ENCODE results near the gene PAX6.

PAX6 gene

DNA sequence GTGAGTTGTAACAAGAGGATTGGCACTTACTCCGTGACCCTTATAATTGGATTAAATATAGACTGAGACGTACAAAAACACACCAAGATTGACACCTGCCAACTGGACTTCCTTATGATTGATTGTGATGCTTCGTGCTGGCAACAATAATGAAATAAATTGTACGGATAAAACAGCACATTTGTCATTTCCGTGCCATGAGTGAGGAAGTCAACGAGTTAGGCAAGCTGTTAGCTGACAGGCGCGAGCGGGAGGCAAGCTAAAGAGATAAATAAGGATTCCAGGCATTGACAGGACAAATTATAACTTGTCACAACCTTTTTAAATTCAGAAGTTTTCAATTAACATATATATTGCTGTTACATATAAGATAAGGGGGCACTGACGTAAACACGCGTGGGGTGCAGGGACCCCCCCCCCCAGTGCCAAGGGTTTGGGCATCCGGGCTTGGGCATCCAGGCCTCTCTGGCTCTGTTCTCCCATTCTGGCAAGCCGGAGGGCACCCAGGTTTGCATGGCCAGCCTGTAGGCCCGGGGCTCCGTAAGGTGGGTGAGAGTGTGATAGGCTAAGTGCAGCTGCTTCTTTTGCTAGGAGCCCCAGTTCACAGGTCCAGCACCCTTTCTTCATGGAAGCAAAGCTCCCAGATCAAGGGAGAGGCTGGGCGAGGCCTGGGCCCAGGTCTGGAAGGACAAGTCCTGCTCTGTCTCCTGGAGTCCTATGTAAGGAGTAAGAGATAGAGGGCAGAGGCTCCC lies 11.2 kb upstream of the PAX6 start:
- no peak for DNase-seq

GRCh38 chr11:31821766-31822165 lies 10.6 kb upstream of the PAX6 start:
- no peak for DNase-seq

- no peak for DNase-seq
These were observed 10.2 kb upstream of the PAX6 start for GRCh38 chr11:31821235-31821764.

DNA sequence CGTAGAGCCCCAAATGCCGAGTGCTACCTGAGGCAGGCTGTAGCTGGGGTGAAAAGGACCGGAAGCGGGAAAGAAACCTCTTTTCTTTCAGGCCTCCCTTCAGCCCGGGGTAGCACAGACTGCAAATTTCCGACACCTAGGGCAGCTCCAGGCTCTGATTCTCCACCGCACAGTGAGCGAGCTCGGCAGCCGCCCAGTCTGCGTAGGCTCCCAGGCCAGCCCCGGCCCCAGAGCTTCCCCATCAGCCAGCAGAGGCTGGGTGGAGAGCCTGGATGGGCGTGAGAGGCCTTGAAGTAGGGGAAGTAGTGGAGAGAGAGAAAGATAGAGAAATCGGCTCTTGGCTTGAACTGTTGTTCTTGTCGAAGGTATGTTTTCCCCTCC lies 9.3 kb upstream of the PAX6 start:
- DNase-seq, result no peak

DNA sequence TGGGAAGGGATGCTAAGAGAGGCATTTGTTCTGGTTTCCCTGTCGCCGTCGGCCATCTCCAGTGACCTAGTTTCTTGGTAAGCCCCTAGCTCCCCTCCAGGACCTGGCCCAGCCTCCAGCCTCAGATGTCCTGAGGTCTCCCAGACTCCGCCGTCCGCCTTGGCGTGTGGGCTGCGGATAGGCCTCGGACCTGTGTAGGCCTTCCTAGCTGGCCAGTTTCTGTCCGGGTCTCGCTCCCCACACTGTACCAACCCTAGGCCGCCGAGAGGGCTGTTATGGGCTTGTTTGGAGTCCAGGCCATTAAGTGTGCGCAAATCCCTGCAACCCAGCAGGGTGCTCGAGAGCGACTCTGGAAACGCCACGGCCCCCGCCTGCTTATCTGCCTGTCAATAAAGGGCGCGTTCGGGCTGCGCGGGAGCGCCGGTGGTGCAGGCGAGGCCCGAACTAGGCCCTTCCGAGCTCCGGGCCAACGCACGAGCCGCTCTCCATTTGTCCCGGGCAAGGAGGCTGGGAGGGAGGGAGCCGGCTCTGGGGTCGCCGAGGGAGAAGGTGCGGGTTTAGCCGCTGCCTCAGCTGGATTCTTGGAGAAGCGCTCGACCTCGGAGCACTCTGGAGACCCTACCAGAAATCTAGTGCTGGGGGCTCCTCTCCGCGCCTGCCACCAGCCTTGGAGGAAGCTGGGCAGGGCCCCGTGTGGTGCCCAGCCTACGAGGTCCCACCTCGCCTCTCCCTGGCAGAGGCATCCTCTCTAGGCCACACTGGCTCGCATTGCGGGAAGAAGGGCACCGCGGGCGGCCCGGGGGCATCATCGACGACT lies 8.7 kb upstream of the PAX6 start:
- no peak for DNase-seq

DNA sequence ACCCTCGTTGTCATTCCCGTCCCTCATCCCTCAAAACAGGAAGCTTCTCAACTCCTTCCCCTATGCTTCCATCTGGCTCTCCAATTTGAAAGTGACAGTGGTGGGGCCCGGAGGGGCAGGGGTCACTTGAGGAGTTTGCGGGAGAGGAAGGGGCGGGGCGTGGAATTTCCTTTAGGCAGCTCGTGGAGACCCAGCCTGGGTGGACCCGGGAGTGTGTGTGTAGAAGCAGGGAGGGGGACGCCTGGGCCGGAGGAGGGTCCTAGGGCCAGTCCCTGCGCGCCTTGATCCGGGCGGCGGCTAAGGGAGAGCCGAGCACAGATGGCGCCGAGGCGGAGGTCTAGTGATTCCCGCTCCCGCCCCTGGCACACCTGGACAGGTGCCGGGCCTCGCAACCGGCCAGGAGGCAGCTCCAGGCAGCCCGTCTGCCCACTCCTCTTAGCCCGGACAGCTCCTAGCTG lies 7.8 kb upstream of the PAX6 start:
- DNase-seq, result no peak

GRCh38 chr11:31818425-31818755 lies 7.3 kb upstream of the PAX6 start:
- no peak for DNase-seq

GRCh38 chr11:31817621-31818424 lies 6.7 kb upstream of the PAX6 start:
- no peak for DNase-seq

DNA sequence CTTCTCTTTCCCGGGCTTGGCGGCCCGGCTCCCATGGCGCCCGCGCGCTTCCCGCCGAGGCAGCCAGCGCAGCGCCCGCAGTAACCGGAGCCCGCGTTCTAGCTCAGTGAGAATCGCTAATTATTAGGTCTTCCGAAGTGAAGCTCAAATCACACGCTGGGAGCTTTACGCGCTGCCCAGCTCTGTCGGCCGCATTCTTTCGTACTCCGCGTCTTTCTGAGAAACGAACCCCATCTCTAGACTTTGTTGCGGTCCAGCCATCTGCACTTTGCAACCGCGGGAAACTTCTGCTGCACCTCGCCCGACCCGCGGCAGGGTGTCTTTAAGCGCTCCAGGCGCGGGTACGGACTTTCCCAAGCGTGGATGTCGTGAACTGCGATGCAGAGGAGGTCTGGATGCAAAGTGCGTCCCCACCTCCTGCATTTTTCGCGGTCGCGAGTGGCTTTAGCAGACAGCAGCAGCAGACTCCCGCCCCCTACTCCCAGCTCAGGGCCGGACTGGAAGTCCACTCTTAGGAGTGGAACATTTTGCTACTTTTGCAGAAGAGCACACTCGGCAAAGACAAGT lies 6.0 kb upstream of the PAX6 start:
- DNase-seq, result no peak

DNA sequence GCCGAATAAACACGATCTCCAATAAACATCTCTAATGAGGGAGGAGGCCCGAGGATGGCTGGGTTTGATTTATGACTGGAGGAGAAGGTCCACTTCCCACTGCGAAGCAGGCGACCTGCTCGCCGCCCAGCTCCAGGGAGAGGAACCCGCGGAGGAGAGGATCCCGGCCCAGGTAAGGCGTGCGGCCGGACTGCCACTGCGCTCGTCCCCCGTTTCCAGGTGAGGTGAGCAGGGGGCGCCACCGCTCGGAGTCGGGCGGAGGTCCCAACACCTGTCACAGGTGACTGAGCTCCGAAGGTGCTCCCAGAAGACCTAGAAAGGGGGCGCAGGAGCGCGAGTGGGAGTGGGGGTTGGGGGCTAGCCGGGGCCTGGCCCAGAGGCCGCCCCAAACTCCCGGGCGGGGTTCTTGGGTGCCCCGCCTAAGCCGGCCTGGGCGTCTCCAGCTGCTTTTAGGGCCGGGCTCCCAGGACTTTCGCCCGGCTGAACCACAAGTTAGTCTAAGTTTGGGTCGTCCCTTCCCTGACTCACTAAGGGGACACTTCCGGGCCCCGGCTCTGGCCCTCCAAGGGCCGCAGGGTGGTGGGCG lies 5.4 kb upstream of the PAX6 start:
- no peak for DNase-seq

DNA sequence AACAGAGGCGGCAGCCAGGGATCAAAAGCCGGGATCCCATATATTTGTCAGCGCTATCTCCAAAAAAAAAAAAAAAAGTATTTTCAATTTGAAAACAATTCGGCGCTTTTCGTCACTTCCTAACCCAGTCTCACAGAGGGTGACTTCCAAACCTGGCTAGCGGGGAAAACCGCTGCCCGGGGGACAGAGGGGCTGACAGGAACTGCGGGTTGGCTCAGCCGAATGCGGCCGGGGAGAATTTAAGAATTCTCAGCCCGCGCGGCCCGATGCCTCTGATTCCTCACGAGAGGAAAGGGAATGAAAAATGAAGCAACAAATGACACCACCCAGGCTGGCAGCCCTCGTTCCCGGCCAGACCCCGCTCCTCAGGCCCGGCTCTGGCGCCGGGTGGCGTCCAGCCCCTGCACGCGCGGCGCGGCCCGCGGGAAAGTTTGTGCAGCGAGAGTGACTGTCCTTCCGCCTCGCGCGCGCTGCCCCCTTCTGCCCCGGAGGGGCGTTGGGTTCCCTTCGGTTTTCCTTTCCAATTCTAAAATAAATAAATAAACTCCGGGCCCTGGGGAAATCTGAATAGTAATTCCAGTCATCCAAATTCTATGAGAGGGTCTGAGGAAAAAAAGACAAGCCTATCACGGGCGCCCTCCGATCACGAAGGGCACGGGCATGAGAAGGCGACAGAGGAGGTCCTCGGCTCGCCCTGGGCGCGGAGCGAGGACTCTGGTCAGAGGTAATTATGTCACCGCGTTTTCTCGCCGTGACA lies 4.8 kb upstream of the PAX6 start:
- DNase-seq, result no peak

DNA sequence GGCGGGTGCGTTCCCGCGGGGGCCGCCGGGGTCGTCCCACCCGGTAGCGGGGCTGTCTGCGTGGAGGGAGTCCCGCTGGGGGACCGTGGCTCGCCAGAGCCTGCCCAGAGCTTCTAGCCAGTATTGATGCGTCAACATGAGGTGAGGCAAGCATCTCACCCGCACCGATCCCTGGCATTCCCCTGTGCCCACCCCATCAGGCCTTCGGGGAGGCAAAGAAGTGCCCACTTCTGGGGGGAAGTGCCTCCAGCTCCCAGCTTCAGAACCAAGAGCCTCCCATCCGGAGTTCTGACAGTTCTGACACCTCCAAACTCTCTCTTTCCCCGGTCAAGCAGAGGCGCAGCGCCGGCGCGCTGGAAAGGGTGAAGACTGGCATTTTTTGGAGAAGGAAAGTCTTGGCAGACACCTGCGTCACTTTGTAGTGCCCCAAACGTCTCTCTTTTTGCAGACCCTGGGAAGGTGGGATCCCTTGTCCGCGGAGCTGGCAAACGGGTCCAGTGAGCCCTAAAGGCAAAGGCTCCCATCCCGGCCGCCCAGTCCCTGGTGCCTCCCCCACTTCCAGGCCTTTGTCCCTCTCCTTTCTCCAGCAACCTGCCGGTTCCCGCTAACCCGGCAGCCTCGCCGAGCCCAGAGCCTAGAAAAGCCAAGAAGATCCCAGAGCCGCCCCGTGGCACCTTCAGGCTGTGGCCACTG lies 3.2 kb upstream of the PAX6 start:
- DNase-seq, result no peak

GRCh38 chr11:31813391-31814175 lies 2.5 kb upstream of the PAX6 start:
- DNase-seq, result no peak

- no peak for DNase-seq
These were observed 1.6 kb upstream of the PAX6 start for GRCh38 chr11:31812383-31813381.

GRCh38 chr11:31809857-31810778 lies 1.0 kb downstream of the PAX6 start:
- no peak for DNase-seq

- DNase-seq, result no peak
These were observed 1.6 kb downstream of the PAX6 start for GRCh38 chr11:31809541-31809856.

GRCh38 chr11:31808721-31809540 lies 2.2 kb downstream of the PAX6 start:
- no peak for DNase-seq
